ENCODE results near the gene TKT. TPM values are rescaled to one million over a fixed set of nuclear protein-coding genes. Genes with fewer than 3 reads are reported as not detected.
A peak's percentile ranks its signal among the peaks of the same experiment; 100 is the strongest.

Gene TKT
- total and polyA plus RNA-seq, 2 of the 8 experiments (the other 6 are each of a cell fraction or from before 2014, with no cell fraction given), result 418 to 986 TPM

- TF ChIP-seq BACH1 (IDR thresholded peaks at IDR 0.05; ENCODE audit: low read length) (no peak), CTCF (IDR thresholded peaks at IDR 0.05; ENCODE audit: control extremely low read depth in 1 of 3, insufficient read depth in 1 of 3, low read depth in 1 of 3, low read length in 3 of 3) (no peak), EP300 (IDR thresholded peaks at IDR 0.05; ENCODE audit: borderline replicate concordance in 1 of 2, low read depth in 2 of 2, low read length in 2 of 2) (no peak), KDM4A (IDR thresholded peaks at IDR 0.05; ENCODE audit: low read depth, low read length, severe bottlenecking) (peak; percentile 56), TBP (IDR thresholded peaks at IDR 0.05; ENCODE audit: low read depth, low read length) (peak; percentile 64; the same call in 1 of the 2 replicates), CHD7 (IDR thresholded peaks at IDR 0.05; ENCODE audit: insufficient replicate concordance, low read length) (no peak)
Measured at GRCh38 chr3:53255775-53256703, at the start of gene TKT (continued).

Data from H1 (cell line).